HepG2 (cell line): ENCODE results near the gene PALM3. TPM values are rescaled to one million over a fixed set of nuclear protein-coding genes. Genes with fewer than 3 reads are reported as not detected.
A peak's percentile ranks its signal among the peaks of the same experiment; 100 is the strongest.

Experiments used
- ARNTL ChIP-seq: sonication (generic); formaldehyde crosslinking; IDR thresholded peaks from 2 replicates; pipeline ENCODE4 v1.4.0; 2020; ENCODE audit warnings: mild to moderate bottlenecking, missing genetic modification reagents
- CHCHD3 ChIP-seq: sonication (generic); formaldehyde crosslinking; IDR thresholded peaks from 2 replicates; pipeline ENCODE4 v1.8.0; 2022; ENCODE audit warnings: mild to moderate bottlenecking, missing genetic modification reagents, moderate library complexity
- HOXD1 ChIP-seq: sonication (generic); formaldehyde crosslinking; IDR thresholded peaks from 2 replicates; pipeline ENCODE4 v1.5.0; 2020; ENCODE audit warnings: missing genetic modification reagents
- MAX ChIP-seq: IDR thresholded peaks from 2 replicates; pipeline ENCODE4 v1.6.1; 2012; ENCODE audit warnings: inconsistent platforms
- MED8 ChIP-seq: sonication (generic); formaldehyde crosslinking; IDR thresholded peaks from 2 replicates; pipeline ENCODE4 v1.8.1; 2023; ENCODE audit warnings: mild to moderate bottlenecking, missing genetic modification reagents; ENCODE audit not compliant: insufficient replicate concordance
- MIER3 ChIP-seq: IDR thresholded peaks from 2 replicates; pipeline ENCODE4 v1.6.1; 2016; ENCODE audit warnings: missing compliant biosample characterization, borderline replicate concordance
- NR2F6 ChIP-seq, 2 experiments: IDR thresholded peaks; 2 replicates each; pipeline ENCODE4 v1.6.1; 2016; ENCODE audit warnings: antibody characterized with exemption in 1 of 2, mild to moderate bottlenecking in 1 of 2
- RBM39 ChIP-seq: fragments of 200-400 bp; formaldehyde crosslinking; IDR thresholded peaks from one replicate; pipeline ENCODE4 v1.6.1; 2018; ENCODE audit warnings: antibody characterized with exemption, mild to moderate bottlenecking, low read depth, low read length; ENCODE audit not compliant: poor library complexity, severe bottlenecking
- RNF2 ChIP-seq: fragments of 450-650 bp; conservative IDR thresholded peaks from 2 replicates; pipeline ENCODE4 v1.6.1; 2016; ENCODE audit warnings: low read depth
- SETDB1 ChIP-seq: sonication (generic); formaldehyde crosslinking; IDR thresholded peaks from 2 replicates; pipeline ENCODE4 v1.5.1; 2020; ENCODE audit warnings: missing genetic modification reagents, mild to moderate bottlenecking, borderline replicate concordance
- YEATS4 ChIP-seq: sonication (generic); formaldehyde crosslinking; IDR thresholded peaks from 2 replicates; pipeline ENCODE4 v1.4.0; 2020; ENCODE audit warnings: missing genetic modification reagents, borderline replicate concordance
- ZBTB7A ChIP-seq: sonication (generic); formaldehyde crosslinking; IDR thresholded peaks from 2 replicates; pipeline ENCODE4 v1.8.0; 2022; ENCODE audit warnings: mild to moderate bottlenecking, missing genetic modification reagents
- ZFYVE20 ChIP-seq: sonication (generic); formaldehyde crosslinking; IDR thresholded peaks from 2 replicates; pipeline ENCODE4 v1.8.0; 2023; ENCODE audit warnings: low read depth, mild to moderate bottlenecking, moderate library complexity, missing genetic modification reagents, borderline replicate concordance
- ZIK1 ChIP-seq: sonication (generic); formaldehyde crosslinking; IDR thresholded peaks from 2 replicates; pipeline ENCODE4 v1.5.0; 2020; ENCODE audit warnings: mild to moderate bottlenecking, low read depth, missing genetic modification reagents, borderline replicate concordance
- ZMYM2 ChIP-seq: sonication (generic); formaldehyde crosslinking; IDR thresholded peaks from 2 replicates; pipeline ENCODE4 v1.8.0; 2022; ENCODE audit warnings: mild to moderate bottlenecking, missing genetic modification reagents
- ZNF207 ChIP-seq: fragments of 450-650 bp; IDR thresholded peaks from 2 replicates; pipeline ENCODE4 v1.6.1; 2016; ENCODE audit warnings: antibody characterized with exemption, borderline replicate concordance
- ZNF280D ChIP-seq: sonication (generic); formaldehyde crosslinking; IDR thresholded peaks from 2 replicates; pipeline ENCODE4 v1.5.1; 2020; ENCODE audit warnings: mild to moderate bottlenecking, missing genetic modification reagents
- ZNF512B ChIP-seq: sonication (generic); formaldehyde crosslinking; IDR thresholded peaks from 2 replicates; pipeline ENCODE4 v1.5.1; 2020; ENCODE audit warnings: missing genetic modification reagents, mild to moderate bottlenecking, borderline replicate concordance
- ZNF530 ChIP-seq: sonication (generic); formaldehyde crosslinking; IDR thresholded peaks from 2 replicates; pipeline ENCODE4 v1.5.0; 2020; ENCODE audit warnings: low read depth, mild to moderate bottlenecking, missing genetic modification reagents
- ZNF674 ChIP-seq: sonication (generic); formaldehyde crosslinking; IDR thresholded peaks from 2 replicates; pipeline ENCODE4 v1.5.0; 2020; ENCODE audit warnings: low read depth, mild to moderate bottlenecking, missing genetic modification reagents
- ZNF740 ChIP-seq: sonication (generic); formaldehyde crosslinking; IDR thresholded peaks from 2 replicates; pipeline ENCODE4 v1.4.0; 2020; ENCODE audit warnings: missing genetic modification reagents
- polyA plus RNA-seq, 8 experiments: library from polyadenylated mRNA; depleted of rRNA in 3 of 8; stranded (reverse) in 7 of 8; unstranded in 1 of 8; fragments of >200 nt; fragmentation: Illumina TruSeq in 4 of 8; extraction: Trizol in 4 of 8; gene quantifications; 2 replicates each; pipeline versions ENCODE4 v1.2.1 to v1.2.3, GENCODE V29; 2011 to 2016; ENCODE audit warnings: low read depth in 4 of 8, missing spikeins in 1 of 8, mixed read lengths in 1 of 8; ENCODE audit not compliant: insufficient read depth in 1 of 8
- total RNA-seq, 5 experiments: library from RNA; depleted of rRNA; stranded (reverse); fragments of >200 nt; fragmentation: Illumina TruSeq; extraction: Trizol; gene quantifications; 2 replicates each; pipeline ENCODE4 v1.2.3, GENCODE V29; 2016; ENCODE audit warnings: low read depth in 1 of 5

PALM3 gene
- total and polyA plus RNA-seq, 2 of the 13 experiments (the other 11 are each of a cell fraction or from before 2014, with no cell fraction given) = 0.79 to 2.4 TPM

GRCh38 chr19:14091081-14091812, 29.4 kb upstream of the PALM3 start (continued):
- no peak for TF ChIP-seq ZNF280D (CRISPR knock-in tag)
- TF ChIP-seq YEATS4 (CRISPR knock-in tag) = peak; percentile 66; the same call in 1 of the 2 replicates
- TF ChIP-seq RBM39 = no peak
- no peak; the same call in 1 of the 2 replicates for TF ChIP-seq ZIK1
- 0 out of 2 replicates have a peak, but pooled peaks have one; percentile 21 for TF ChIP-seq ZBTB7A (CRISPR knock-in tag)
- no peak for TF ChIP-seq MED8 (CRISPR knock-in tag)
- TF ChIP-seq HOXD1 (CRISPR knock-in tag) = 0 out of 2 replicates have a peak, but pooled peaks have one; percentile 12
- no peak for TF ChIP-seq ZFYVE20
- no peak for TF ChIP-seq ZNF512B (CRISPR knock-in tag)
- TF ChIP-seq ZMYM2 (CRISPR knock-in tag) = no peak
- TF ChIP-seq MIER3 = no peak
- peak; percentile 60; the same call in 1 of the 2 replicates for TF ChIP-seq MAX
- no peak for TF ChIP-seq CHCHD3
- no peak for TF ChIP-seq ZNF207
- no peak for TF ChIP-seq ZNF530 (CRISPR knock-in tag)
- TF ChIP-seq RNF2 = no peak
- TF ChIP-seq ZNF740 (CRISPR knock-in tag) = no peak
- no peak for TF ChIP-seq ZNF674 (CRISPR knock-in tag)
- TF ChIP-seq SETDB1 (CRISPR knock-in tag) = no peak
- no peak for TF ChIP-seq ARNTL (CRISPR knock-in tag)
- peak; percentile 39 for TF ChIP-seq NR2F6 (IDR thresholded peaks at IDR 0.05)
- peak; percentile 47 for TF ChIP-seq NR2F6 (CRISPR knock-in tag; IDR thresholded peaks at IDR 0.05)
